Activated CD8-positive, alpha-beta memory T cell treated with anti-CD3 and anti-CD28 coated beads, Interleukin-2, amount 10 ng/mL, durations not matched to agents 7 days and 5 days (primary cell): ENCODE measurements around the gene LRSAM1. TPM values are rescaled to one million over a fixed set of nuclear protein-coding genes. Genes with fewer than 3 reads are reported as not detected.

ENCODE experiments used
- ATAC-seq: fragments of 150-1000 bp; cut with Tn5 transposase; one replicate; pipeline ENCODE4 v1.10.0; 2021; ENCODE audit warnings: moderate library complexity
- CTCF ChIA-PET: fragments of 350-600 bp; sonication (Branson Sonifier 250); formaldehyde crosslinking; loops from one replicate; lab custom pipeline; 2021; ENCODE audit warnings: antibody characterized with exemption; lab: Charles Lee
- DNase-seq: peaks from one replicate; pipeline ENCODE4 v3.0.0-alpha.2; 2020
- H3K27ac Mint-ChIP-seq: one replicate; pipeline ENCODE4 v1.8.0; 2021; ENCODE audit warnings: mild to moderate bottlenecking, mixed read lengths
- H3K27me3 Mint-ChIP-seq: one replicate; pipeline ENCODE4 v1.8.0; 2021; ENCODE audit warnings: mixed read lengths
- H3K36me3 Mint-ChIP-seq: one replicate; pipeline ENCODE4 v1.8.0; 2021; ENCODE audit warnings: mild to moderate bottlenecking, mixed read lengths
- H3K4me1 Mint-ChIP-seq: one replicate; pipeline ENCODE4 v1.8.0; 2021; ENCODE audit warnings: mixed read lengths
- H3K4me3 Mint-ChIP-seq: one replicate; pipeline ENCODE4 v1.8.0; 2021; ENCODE audit warnings: mild to moderate bottlenecking, moderate library complexity, mixed read lengths
- H3K9me3 Mint-ChIP-seq: one replicate; pipeline ENCODE4 v1.8.0; 2022; ENCODE audit warnings: low read depth, mixed read lengths
- total RNA-seq, 2 experiments: library from RNA; stranded (reverse); gene quantifications; one replicate each; pipeline ENCODE4 v1.2.3, GENCODE V29; 2021

The LRSAM1 gene
- total RNA-seq, 2 experiments from 2014 or later = 25.5 to 27.7 TPM

- Mint-ChIP-seq H3K27ac (no peak overlapping the region), H3K4me1 (peaks cover 8% of the 10 kb centered on the region), H3K9me3 (no peaks in the 10 kb centered on the region), H3K36me3 (no peaks in the 10 kb centered on the region), H3K4me3 (no peak overlapping the region), H3K27me3 (no peaks in the 10 kb centered on the region)
- ATAC-seq = no peak
- DNase-seq = no peak
- CTCF ChIA-PET = interaction anchor here (1.0 kb wide), 1 partner anchor 44 kb away, joined by 3 read pairs; no protein-coding TSS in a partner anchor
These were observed 89.3 kb downstream of the LRSAM1 start for GRCh38 chr9:127540664-127541041.

GRCh38 chr9:127541176-127541575 lies 89.9 kb downstream of the LRSAM1 start:
- CTCF ChIA-PET = no interaction called here
- H3K4me3 Mint-ChIP-seq = no peak overlapping the region
- no peak overlapping the region for H3K27ac Mint-ChIP-seq

GRCh38 chr9:127541865-127542264 lies 90.6 kb downstream of the LRSAM1 start:
- no peak for ATAC-seq
- Mint-ChIP-seq H3K36me3 (peaks cover 3% of the 10 kb centered on the region), H3K9me3 (no peaks in the 10 kb centered on the region), H3K27ac (no peak overlapping the region), H3K27me3 (no peaks in the 10 kb centered on the region), H3K4me3 (no peak overlapping the region), H3K4me1 (peaks cover 17% of the 10 kb centered on the region)
- DNase-seq = no peak
- CTCF ChIA-PET = no interaction called here

More at GRCh38 chr9:127541176-127541575, 89.9 kb downstream of the LRSAM1 start:
- no peaks in the 10 kb centered on the region for H3K27me3 Mint-ChIP-seq
- H3K4me1 Mint-ChIP-seq = peaks cover 11% of the 10 kb centered on the region
- ATAC-seq = no peak
- H3K36me3 Mint-ChIP-seq = no peaks in the 10 kb centered on the region
- no peaks in the 10 kb centered on the region for H3K9me3 Mint-ChIP-seq
- DNase-seq = no peak

GRCh38 chr9:127543221-127543620 lies 91.9 kb downstream of the LRSAM1 start:
- H3K27ac Mint-ChIP-seq = no peak overlapping the region
- no peak overlapping the region for H3K4me3 Mint-ChIP-seq
- peaks cover 5% of the 10 kb centered on the region for H3K36me3 Mint-ChIP-seq
- DNase-seq (no peak), ATAC-seq (no peak)
- no peaks in the 10 kb centered on the region for H3K27me3 Mint-ChIP-seq
- H3K4me1 Mint-ChIP-seq = peaks cover 18% of the 10 kb centered on the region
- no peaks in the 10 kb centered on the region for H3K9me3 Mint-ChIP-seq
- CTCF ChIA-PET = interaction anchor here (1.4 to 2.2 kb wide), 3 partner anchors 10 to 39 kb away, joined by 4 to 15 read pairs (median 4); no protein-coding TSS in a partner anchor

GRCh38 chr9:127543973-127544533 lies 92.7 kb downstream of the LRSAM1 start:
- Mint-ChIP-seq H3K27ac (no peak overlapping the region), H3K27me3 (no peaks in the 10 kb centered on the region), H3K36me3 (peaks cover 6% of the 10 kb centered on the region), H3K4me3 (no peak overlapping the region), H3K9me3 (no peaks in the 10 kb centered on the region), H3K4me1 (peaks cover 22% of the 10 kb centered on the region)
- CTCF ChIA-PET = interaction anchor here (1.0 to 2.2 kb wide), 4 partner anchors 9 to 46 kb away, joined by 3 to 15 read pairs (median 4); no protein-coding TSS in a partner anchor
- ATAC-seq (no peak), DNase-seq (no peak)

- H3K9me3 Mint-ChIP-seq = no peaks in the 10 kb centered on the region
- CTCF ChIA-PET = interaction anchor here (2.2 kb wide), 1 partner anchor 20 kb away, joined by 15 read pairs; no protein-coding TSS in a partner anchor
- no peak overlapping the region for H3K4me3 Mint-ChIP-seq
- H3K4me1 Mint-ChIP-seq = peaks cover 29% of the 10 kb centered on the region
- H3K27ac Mint-ChIP-seq = no peak overlapping the region
- H3K27me3 Mint-ChIP-seq = no peaks in the 10 kb centered on the region
- ATAC-seq (no peak), DNase-seq (no peak)
- peaks cover 11% of the 10 kb centered on the region for H3K36me3 Mint-ChIP-seq
These were observed 94.2 kb downstream of the LRSAM1 start for GRCh38 chr9:127545196-127546124.

- CTCF ChIA-PET = interaction anchor here (1.3 kb wide), 1 partner anchor 20 kb away, joined by 3 read pairs; no protein-coding TSS in a partner anchor
- Mint-ChIP-seq H3K4me1 (peaks cover 31% of the 10 kb centered on the region), H3K9me3 (no peaks in the 10 kb centered on the region), H3K36me3 (peaks cover 11% of the 10 kb centered on the region), H3K27me3 (no peaks in the 10 kb centered on the region), H3K27ac (no peak overlapping the region), H3K4me3 (no peak overlapping the region)
- DNase-seq = no peak
- ATAC-seq = no peak
These were observed 95.0 kb downstream of the LRSAM1 start for GRCh38 chr9:127546125-127546832.

GRCh38 chr9:127548352-127548881 lies 97.1 kb downstream of the LRSAM1 start:
- Mint-ChIP-seq H3K4me3 (no peak overlapping the region), H3K36me3 (peaks cover 12% of the 10 kb centered on the region), H3K27ac (no peak overlapping the region), H3K27me3 (no peaks in the 10 kb centered on the region), H3K9me3 (no peaks in the 10 kb centered on the region), H3K4me1 (peaks cover 37% of the 10 kb centered on the region)
- DNase-seq (no peak), ATAC-seq (no peak)
- CTCF ChIA-PET = interaction anchor here (0.6 kb wide), 1 partner anchor 133 kb away, joined by 3 read pairs; no protein-coding TSS in a partner anchor

GRCh38 chr9:127549218-127549617 lies 97.9 kb downstream of the LRSAM1 start:
- H3K27ac Mint-ChIP-seq = no peak overlapping the region

GRCh38 chr9:127549751-127550150 lies 98.4 kb downstream of the LRSAM1 start:
- H3K27ac Mint-ChIP-seq = no peak overlapping the region
- no peaks in the 10 kb centered on the region for H3K27me3 Mint-ChIP-seq
- CTCF ChIA-PET = no interaction called here
- ATAC-seq (no peak), DNase-seq (no peak)
- H3K4me3 Mint-ChIP-seq = no peak overlapping the region
- peaks cover 47% of the 10 kb centered on the region for H3K4me1 Mint-ChIP-seq
- peaks cover 14% of the 10 kb centered on the region for H3K36me3 Mint-ChIP-seq
- no peaks in the 10 kb centered on the region for H3K9me3 Mint-ChIP-seq

More at GRCh38 chr9:127549218-127549617, 97.9 kb downstream of the LRSAM1 start:
- H3K9me3 Mint-ChIP-seq = no peaks in the 10 kb centered on the region
- H3K27me3 Mint-ChIP-seq = no peaks in the 10 kb centered on the region
- DNase-seq (no peak), ATAC-seq (no peak)
- H3K4me3 Mint-ChIP-seq = no peak overlapping the region
- H3K4me1 Mint-ChIP-seq = peaks cover 44% of the 10 kb centered on the region
- peaks cover 14% of the 10 kb centered on the region for H3K36me3 Mint-ChIP-seq
- CTCF ChIA-PET = interaction anchor here (0.6 kb wide), 1 partner anchor 132 kb away, joined by 3 read pairs; no protein-coding TSS in a partner anchor

- H3K4me3 Mint-ChIP-seq = no peak overlapping the region
- H3K4me1 Mint-ChIP-seq = peaks cover 49% of the 10 kb centered on the region
- H3K27ac Mint-ChIP-seq = no peak overlapping the region
- H3K27me3 Mint-ChIP-seq = no peaks in the 10 kb centered on the region
- DNase-seq = no peak
- no peaks in the 10 kb centered on the region for H3K9me3 Mint-ChIP-seq
- peaks cover 14% of the 10 kb centered on the region for H3K36me3 Mint-ChIP-seq
- CTCF ChIA-PET = no interaction called here
- ATAC-seq = no peak
These were observed 99.0 kb downstream of the LRSAM1 start for GRCh38 chr9:127550282-127550681.

- CTCF ChIA-PET = no interaction called here
- H3K4me1 Mint-ChIP-seq = peaks cover 51% of the 10 kb centered on the region
- H3K4me3 Mint-ChIP-seq = no peak overlapping the region
- no peak for ATAC-seq
- H3K27me3 Mint-ChIP-seq = no peaks in the 10 kb centered on the region
- no peak overlapping the region for H3K27ac Mint-ChIP-seq
- H3K9me3 Mint-ChIP-seq = no peaks in the 10 kb centered on the region
- peaks cover 14% of the 10 kb centered on the region for H3K36me3 Mint-ChIP-seq
- DNase-seq = no peak
These were observed 99.4 kb downstream of the LRSAM1 start for GRCh38 chr9:127550751-127551150.
